HAP-1 (cell line): ENCODE results near the gene THADA.

Experiments
- DNase-seq, 2 experiments: peaks; one replicate each; pipeline ENCODE4 v3.0.0-alpha.2; 2016 to 2020; ENCODE audit warnings: low spot score in 2 of 2
- H3K27me3 ChIP-seq: fragments of 250-450 bp; sonication (Bioruptor Pico); 2 replicates; pipeline ENCODE4 v1.5.1; 2020; ENCODE audit warnings: low read depth, mild to moderate bottlenecking, moderate library complexity
- H3K36me3 ChIP-seq: fragments of 250-450 bp; sonication (Bioruptor Pico); replicated peaks from 2 replicates; pipeline ENCODE4 v1.5.1; 2020; ENCODE audit warnings: mild to moderate bottlenecking
- H3K4me1 ChIP-seq: fragments of 250-450 bp; sonication (Bioruptor Pico); 2 replicates; pipeline ENCODE4 v1.5.1; 2020; ENCODE audit warnings: mild to moderate bottlenecking
- H3K4me3 ChIP-seq: fragments of 250-450 bp; sonication (Bioruptor Pico); 2 replicates; pipeline ENCODE4 v1.5.1; 2020; ENCODE audit warnings: mild to moderate bottlenecking, moderate library complexity
- H3K9me3 ChIP-seq: fragments of 250-450 bp; sonication (Bioruptor Pico); 2 replicates; pipeline ENCODE4 v1.5.1; 2020; ENCODE audit warnings: mild to moderate bottlenecking, moderate library complexity
- in situ Hi-C: fragments of 300-500 bp; cut with MboI; formaldehyde crosslinking; loops from 3 replicates; pipeline ENCODE4 v1.14.3; 2020; ENCODE audit warnings: low sequenced_read_pairs, inconsistent platforms, mixed read lengths

Gene THADA

DNA sequence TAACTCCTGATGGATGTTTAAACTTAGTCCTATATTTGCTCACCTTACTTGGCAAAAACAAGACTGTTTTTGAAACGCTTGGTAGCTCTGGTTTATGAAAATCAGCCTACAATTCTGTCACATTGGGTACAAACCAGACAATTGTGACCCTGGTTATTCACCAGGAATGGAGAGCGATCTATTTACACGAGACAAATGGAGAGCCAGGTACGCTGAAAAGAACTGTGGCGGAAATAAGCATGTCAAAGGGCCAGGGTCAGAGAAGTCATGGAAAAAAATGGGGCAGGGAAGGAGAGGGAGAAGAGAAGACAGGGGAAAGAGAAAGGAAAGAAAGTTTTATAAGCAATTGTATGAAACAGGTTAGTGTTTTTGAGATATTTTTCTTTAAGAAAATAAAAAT lies 250.0 kb downstream of the THADA start:
- H3K9me3 ChIP-seq: no peaks in the 10 kb centered on the region
- in situ Hi-C loops: no loop called here
- H3K36me3 ChIP-seq: no peaks in the 10 kb centered on the region; the same call in 1 of the 2 replicates
- no peak overlapping the region for H3K4me3 ChIP-seq
- H3K27me3 ChIP-seq: no peaks in the 10 kb centered on the region
- DNase-seq: peak; percentile 42 to 51
- peaks cover 19% of the 10 kb centered on the region for H3K4me1 ChIP-seq

DNA sequence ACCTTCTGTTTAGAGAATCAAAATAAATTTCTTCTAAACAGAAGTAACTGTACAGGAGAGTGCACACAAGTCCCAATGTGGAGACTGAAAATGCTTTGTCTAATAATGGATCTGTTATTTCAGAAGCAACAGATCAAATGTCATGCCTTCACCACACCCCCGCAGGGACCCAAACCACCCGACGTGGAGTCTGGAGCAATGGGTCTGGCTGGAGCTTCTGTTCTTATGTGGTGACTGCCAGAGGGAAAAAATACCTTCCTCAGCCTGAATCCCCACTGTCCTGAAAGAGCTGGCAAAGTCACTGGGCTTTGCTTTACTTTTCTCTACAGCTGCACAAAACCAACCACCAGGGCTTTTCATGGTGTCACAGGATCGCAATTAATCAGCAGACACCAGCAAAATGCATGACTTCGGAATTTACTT lies 250.4 kb downstream of the THADA start:
- no peaks in the 10 kb centered on the region; the same call in 1 of the 2 replicates for H3K36me3 ChIP-seq
- in situ Hi-C loops: no loop called here
- no peaks in the 10 kb centered on the region for H3K9me3 ChIP-seq
- no peak overlapping the region for H3K4me3 ChIP-seq
- H3K27me3 ChIP-seq: no peaks in the 10 kb centered on the region
- peak; percentile 24 to 54 for DNase-seq
- peaks cover 19% of the 10 kb centered on the region for H3K4me1 ChIP-seq

DNA sequence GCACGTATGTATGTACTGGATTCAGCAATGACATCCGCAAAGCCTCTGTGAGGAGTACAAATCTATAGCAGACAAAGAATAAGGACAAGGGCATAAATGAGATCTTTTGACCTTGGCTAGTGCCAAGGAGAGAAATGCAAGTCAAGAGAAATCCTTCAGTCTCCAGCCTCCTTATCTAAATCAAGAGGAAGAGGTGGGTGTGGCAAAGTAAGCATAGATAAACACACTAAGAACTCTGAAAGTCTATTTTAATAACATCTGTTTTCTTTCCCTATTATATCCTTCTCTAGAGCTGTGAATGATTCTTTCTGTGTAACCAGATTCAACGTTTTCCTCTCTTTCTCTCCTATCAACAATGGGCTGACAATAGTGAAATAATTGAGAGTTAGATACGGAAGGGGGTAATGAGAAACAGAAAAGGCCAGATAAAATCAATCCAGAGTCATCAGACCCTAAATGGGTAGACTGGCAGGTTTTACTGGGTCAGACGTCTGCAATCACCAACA lies 250.9 kb downstream of the THADA start:
- in situ Hi-C loops: no loop called here
- no peaks in the 10 kb centered on the region; the same call in 1 of the 2 replicates for H3K36me3 ChIP-seq
- no peaks in the 10 kb centered on the region for H3K9me3 ChIP-seq
- H3K4me1 ChIP-seq: peaks cover 19% of the 10 kb centered on the region
- no peak overlapping the region for H3K4me3 ChIP-seq
- no peak for DNase-seq
- H3K27me3 ChIP-seq: no peaks in the 10 kb centered on the region

DNA sequence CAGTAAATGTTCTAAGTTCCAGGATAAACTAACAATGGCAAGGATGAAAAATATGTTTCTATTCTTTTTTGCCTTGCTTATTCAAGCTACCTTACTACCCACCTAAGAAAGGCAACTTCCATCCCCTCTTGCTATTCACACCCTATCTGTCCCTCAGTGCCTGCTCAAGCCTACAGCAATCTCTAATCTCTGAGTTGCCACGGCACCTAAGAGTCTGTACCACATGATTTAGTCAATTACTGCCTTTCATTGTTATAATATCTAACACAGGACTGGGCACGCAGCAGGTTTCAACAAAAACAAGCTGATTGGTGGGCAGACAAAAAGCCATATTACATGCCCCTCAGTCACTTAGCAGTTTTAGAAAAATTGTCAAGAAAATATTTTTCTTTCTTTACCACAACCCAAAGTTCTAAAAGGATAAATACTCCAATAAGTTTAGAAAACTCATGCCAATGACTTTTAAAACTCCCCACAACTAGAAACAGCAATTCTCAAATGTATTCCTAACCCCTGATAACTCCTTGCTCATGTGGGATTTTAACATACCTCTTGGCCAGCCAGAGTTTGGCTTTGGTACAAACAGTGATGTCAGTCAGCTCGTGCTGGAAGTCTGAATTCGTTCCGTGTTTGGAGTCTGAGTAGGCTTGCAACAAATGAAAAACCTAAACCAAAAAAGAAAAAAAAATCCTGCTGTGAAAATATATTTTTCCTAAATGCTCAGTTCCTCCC lies 252.1 kb downstream of the THADA start:
- DNase-seq: no peak
- in situ Hi-C loops: no loop called here
- Histone ChIP-seq H3K4me3 (no peak overlapping the region), H3K9me3 (no peaks in the 10 kb centered on the region), H3K36me3 (no peaks in the 10 kb centered on the region; the same call in 1 of the 2 replicates), H3K27me3 (no peaks in the 10 kb centered on the region), H3K4me1 (peaks cover 19% of the 10 kb centered on the region)

DNA sequence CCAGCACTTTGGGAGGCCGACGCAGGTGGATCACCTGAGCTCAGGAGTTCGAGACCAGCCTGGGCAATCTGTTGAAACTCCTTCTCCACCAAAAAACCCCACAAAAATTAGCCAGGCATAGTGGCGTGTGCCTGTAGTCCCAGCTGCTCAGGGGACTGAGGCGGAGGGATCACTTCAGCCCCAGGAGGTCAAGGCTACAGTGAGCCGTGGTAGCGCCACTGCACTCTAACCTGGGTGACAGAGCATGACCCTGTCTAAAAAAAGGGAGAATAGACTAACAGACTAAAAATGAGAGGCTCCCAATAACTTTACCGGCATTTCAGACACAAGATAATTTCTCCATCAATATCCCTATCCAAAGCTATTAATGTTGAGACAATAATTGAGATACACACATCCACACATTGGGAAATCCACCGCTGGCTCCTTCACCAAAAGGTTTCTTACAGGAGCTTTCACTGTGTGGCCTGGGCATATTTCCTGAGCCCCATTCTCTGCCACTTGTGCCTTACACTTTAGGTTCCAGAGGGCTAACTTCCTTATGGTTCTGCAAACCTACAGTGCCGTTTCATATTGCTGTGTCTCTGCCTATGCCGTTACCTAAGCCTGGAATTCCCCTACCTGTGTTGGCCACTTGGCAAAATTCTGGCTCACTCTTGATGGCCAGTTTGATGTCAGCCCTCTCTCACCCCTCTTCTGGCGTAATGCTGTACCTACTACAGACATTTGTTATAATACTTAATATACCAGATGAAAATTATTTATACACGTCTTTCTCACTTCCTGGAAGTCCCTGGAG lies 253.7 kb downstream of the THADA start:
- Histone ChIP-seq H3K4me3 (no peak overlapping the region), H3K4me1 (peaks cover 19% of the 10 kb centered on the region), H3K27me3 (no peaks in the 10 kb centered on the region), H3K36me3 (no peaks in the 10 kb centered on the region; the same call in 1 of the 2 replicates), H3K9me3 (no peaks in the 10 kb centered on the region)
- in situ Hi-C loops: no loop called here
- DNase-seq: no peak

DNA sequence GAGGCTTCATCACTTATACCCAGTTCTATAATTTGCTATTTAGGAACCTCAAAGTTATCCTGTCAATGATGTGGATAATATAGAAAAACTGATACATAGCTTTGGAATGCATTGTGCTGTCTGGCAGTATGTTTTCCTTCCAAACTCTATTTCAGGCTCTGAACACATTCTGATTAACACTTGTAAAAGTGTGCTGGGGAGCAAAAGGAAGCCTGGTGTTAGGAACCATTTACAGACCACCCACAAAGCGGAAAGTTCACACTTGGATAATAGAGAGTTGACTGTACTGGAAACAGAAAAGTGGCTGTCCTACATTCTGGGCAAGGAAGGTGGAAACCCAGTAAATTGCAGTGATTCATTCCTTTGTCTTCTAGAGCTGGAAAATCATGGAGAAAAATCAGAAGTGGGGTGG lies 254.9 kb downstream of the THADA start:
- Histone ChIP-seq H3K4me1 (peaks cover 13% of the 10 kb centered on the region), H3K4me3 (no peak overlapping the region), H3K9me3 (no peaks in the 10 kb centered on the region), H3K36me3 (no peaks in the 10 kb centered on the region; the same call in 1 of the 2 replicates), H3K27me3 (no peaks in the 10 kb centered on the region)
- in situ Hi-C loops: no loop called here
- no peak for DNase-seq

DNA sequence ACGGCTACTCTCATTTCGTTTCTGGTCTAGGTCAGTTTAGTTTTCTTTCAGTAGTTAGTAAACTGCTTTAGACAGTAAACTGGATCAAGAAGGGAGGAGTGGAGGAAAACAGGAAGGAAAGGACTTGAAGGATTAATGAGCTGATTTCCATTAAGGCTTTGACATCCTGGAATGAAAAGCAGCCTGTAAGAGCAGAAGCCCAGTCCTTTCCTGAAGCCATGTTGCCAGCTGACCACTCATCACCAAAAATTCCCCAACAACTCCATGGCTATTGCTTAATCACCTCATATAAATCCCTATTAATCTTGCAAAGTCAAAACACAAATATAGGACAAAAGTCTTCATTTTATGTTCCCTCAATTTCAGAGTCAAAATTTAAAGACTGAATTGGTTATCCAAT lies 255.8 kb downstream of the THADA start:
- DNase-seq: no peak
- Histone ChIP-seq H3K9me3 (no peaks in the 10 kb centered on the region), H3K4me3 (no peak overlapping the region), H3K27me3 (no peaks in the 10 kb centered on the region), H3K4me1 (peaks cover 4% of the 10 kb centered on the region), H3K36me3 (no peaks in the 10 kb centered on the region; the same call in 1 of the 2 replicates)
- in situ Hi-C loops: no loop called here

DNA sequence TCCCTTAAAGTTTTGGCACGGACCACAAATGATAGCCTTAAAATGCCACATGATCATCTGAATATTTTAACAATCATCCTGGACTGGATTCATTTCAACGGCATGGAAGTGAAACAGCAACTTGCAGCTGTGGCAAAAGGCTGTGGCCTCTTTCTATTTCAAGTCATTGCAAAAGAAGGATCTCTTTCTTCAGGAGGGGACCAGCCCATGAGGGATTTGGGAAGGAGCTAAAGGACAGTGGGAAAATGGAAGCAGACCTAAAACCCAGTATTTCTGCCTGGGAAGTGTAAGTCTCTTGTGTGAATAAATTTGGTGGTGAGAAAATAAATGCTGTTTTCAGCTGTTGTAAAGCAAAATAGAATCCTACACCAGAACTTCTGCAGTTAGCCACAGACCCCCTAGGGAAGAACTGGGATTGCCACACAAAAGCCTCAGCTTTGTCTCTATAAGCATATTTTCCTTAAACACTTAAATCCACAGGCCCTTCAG lies 262.1 kb downstream of the THADA start:
- no peaks in the 10 kb centered on the region for H3K27me3 ChIP-seq
- no peaks in the 10 kb centered on the region for H3K4me1 ChIP-seq
- H3K4me3 ChIP-seq: no peak overlapping the region
- no peak for DNase-seq
- in situ Hi-C loops: no loop called here
- no peaks in the 10 kb centered on the region for H3K9me3 ChIP-seq
- no peaks in the 10 kb centered on the region; the same call in 1 of the 2 replicates for H3K36me3 ChIP-seq

DNA sequence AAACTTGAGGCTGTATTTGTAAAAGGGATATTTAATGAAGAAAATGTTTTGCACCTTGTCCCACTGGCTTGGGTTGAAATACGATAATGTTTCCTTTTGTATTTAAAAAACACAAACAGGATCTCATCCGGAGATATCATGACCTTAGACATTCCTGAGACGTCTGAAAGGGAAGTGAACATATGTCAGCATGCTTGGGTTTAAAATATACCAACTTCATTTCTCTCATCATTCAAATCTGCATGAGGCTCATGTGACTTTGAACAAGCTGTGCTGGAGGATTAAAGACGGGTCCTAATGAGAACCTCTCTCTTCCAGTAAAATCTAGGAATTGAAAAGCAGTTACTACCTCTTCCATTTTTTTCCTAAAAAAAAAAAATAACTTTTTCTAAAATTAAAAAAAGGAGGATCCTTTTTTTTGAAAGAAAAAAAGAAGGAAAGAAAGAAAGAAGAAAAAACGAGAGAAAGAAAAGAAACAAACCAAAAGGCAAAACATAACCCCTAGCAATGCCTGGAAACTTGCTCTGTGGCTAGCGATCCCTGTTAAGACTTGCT lies 262.7 kb downstream of the THADA start:
- DNase-seq: no peak
- no peaks in the 10 kb centered on the region for H3K9me3 ChIP-seq
- no peaks in the 10 kb centered on the region for H3K27me3 ChIP-seq
- no peaks in the 10 kb centered on the region for H3K4me1 ChIP-seq
- in situ Hi-C loops: no loop called here
- H3K36me3 ChIP-seq: no peaks in the 10 kb centered on the region
- no peak overlapping the region for H3K4me3 ChIP-seq

DNA sequence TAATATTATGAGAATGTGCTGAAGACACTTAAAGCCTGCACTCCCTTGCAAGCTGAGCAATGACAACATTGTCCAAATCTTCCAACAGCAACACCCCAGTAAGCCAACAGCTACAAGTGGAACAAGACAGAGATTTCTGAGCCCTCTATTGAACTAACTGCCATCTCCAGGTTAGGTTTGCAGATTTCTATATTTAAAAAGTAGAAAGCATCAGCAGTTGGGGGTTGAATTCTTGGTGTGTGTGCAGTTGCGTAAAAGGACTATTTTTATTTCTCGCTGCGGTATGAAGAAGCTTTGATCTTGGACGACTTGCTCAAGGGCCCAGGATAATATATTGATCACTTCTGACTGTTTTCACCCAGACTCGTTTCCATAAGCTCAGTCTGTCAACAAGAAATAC lies 263.2 kb downstream of the THADA start:
- H3K4me3 ChIP-seq: no peak overlapping the region

DNA sequence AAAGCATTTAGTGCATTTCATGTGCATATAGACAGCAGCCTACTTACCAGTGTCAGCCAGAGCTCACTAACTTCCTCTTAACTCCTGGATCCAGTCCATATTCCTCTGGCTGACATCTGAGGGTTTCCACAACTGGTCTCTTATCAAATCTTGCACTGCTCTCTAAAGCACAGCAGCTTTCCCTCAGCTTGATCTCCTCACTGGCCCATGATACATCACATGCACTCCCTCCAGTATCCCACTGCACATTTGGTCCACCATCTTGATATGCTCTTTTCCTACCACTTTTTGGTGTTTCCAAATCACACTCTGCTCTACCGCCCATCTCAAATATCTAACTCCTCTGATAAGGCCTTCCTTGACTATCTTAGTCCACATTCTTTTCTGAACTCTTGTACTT lies 264.4 kb downstream of the THADA start:
- Histone ChIP-seq H3K36me3 (no peaks in the 10 kb centered on the region), H3K9me3 (no peaks in the 10 kb centered on the region), H3K4me1 (no peaks in the 10 kb centered on the region), H3K4me3 (no peak overlapping the region), H3K27me3 (no peaks in the 10 kb centered on the region)
- DNase-seq: no peak
- in situ Hi-C loops: no loop called here

More for the DNA sequence above, 263.2 kb downstream of the THADA start:
- no peak for DNase-seq
- Histone ChIP-seq H3K4me1 (no peaks in the 10 kb centered on the region), H3K36me3 (no peaks in the 10 kb centered on the region), H3K9me3 (no peaks in the 10 kb centered on the region), H3K27me3 (no peaks in the 10 kb centered on the region)
- in situ Hi-C loops: no loop called here

DNA sequence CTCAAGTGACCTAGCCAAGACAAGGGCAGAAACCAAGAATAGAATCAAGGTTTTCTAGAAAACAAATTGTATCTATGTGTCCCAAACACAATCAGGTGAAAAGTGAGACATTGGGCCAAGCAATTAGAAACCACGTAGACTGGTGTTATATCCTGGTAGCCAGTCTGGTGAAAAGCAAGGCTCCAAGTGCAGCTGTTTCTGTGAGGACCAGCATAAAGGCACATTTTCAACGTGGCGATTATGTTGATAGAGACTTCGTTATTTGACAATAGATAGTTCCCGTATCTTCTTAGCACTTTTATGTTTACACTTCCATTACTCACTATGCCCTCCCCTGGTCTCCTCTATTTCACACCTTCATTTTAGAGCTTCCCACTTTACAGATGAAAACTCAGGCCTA lies 266.2 kb downstream of the THADA start:
- Histone ChIP-seq H3K9me3 (no peaks in the 10 kb centered on the region), H3K4me3 (no peak overlapping the region)
- in situ Hi-C loops: no loop called here

DNA sequence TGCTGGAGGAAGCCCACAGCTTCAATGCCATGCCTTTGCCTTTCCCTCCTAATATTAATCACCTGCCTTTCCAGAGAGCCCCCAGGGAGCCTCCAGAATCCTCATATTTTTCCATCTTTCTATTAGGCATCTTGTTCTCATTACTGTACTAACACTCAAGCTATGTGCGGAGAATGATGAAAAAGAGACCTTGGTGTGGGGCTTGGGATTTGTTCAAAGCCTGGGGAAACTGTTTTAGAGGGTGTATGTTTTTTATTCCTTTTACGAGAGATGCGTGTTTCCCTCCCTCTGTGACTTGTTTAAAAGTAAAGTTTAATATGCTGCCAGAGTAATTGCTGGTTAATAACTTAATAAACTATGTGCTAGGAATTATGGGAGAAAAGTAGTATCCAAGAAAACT lies 267.0 kb downstream of the THADA start:
- DNase-seq: no peak
- Histone ChIP-seq H3K36me3 (no peaks in the 10 kb centered on the region), H3K27me3 (no peaks in the 10 kb centered on the region), H3K4me1 (no peaks in the 10 kb centered on the region), H3K4me3 (no peak overlapping the region), H3K9me3 (no peaks in the 10 kb centered on the region)
- in situ Hi-C loops: no loop called here

More for the DNA sequence above, 266.2 kb downstream of the THADA start:
- no peaks in the 10 kb centered on the region for H3K36me3 ChIP-seq
- no peaks in the 10 kb centered on the region for H3K4me1 ChIP-seq
- no peaks in the 10 kb centered on the region for H3K27me3 ChIP-seq
- no peak for DNase-seq

DNA sequence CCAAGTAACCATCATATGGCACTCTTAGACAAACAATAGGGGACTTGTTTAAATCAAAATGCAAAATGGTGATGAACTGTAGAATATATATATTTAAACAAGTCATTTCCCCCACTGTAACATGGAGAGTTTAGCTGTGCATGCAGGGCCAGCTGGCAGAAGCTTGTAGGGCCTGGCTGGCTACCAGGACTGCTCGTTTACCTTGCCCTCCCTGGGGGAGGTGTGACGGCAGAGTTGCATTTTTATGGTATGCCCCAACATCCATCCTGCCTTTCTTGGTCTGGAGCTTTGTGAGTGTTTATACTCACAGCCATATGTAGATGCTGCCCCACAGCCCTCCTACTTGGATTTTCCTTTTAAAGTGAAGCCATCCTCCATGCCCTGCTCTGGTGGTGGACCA lies 267.7 kb downstream of the THADA start:
- H3K36me3 ChIP-seq: no peaks in the 10 kb centered on the region
- H3K4me1 ChIP-seq: no peaks in the 10 kb centered on the region
- in situ Hi-C loops: no loop called here
- no peaks in the 10 kb centered on the region for H3K27me3 ChIP-seq
- no peaks in the 10 kb centered on the region for H3K9me3 ChIP-seq
- no peak overlapping the region for H3K4me3 ChIP-seq
- DNase-seq: no peak
